ENCODE data around the gene ZDHHC24.

- TF ChIP-seq CTCF (IDR thresholded peaks at IDR 0.05) (no peak), POLR2AphosphoS5 (IDR thresholded peaks at IDR 0.05) (no peak)
Measured at GRCh38 chr11:66548041-66548440, 2.2 kb upstream of the ZDHHC24 start.
